A549 (cell line): ENCODE measurements around the gene NDUFS2. TPM values are rescaled to one million over a fixed set of nuclear protein-coding genes. Genes with fewer than 3 reads are reported as not detected.
"Not testable (repeated sequence)": the region's sequence is repeated elsewhere in the genome, so short reads cannot be mapped to it uniquely, and the experiment has no call there.

Experiments
- ATAC-seq, 2 experiments: fragments of 200-7000 bp in 1 of 2; fragments of >200 bp in 1 of 2; cut with Nextera tagmentation in 1 of 2; cut with Tn5 transposase in 1 of 2; 3 replicates each; pipeline versions ENCODE4 v1.8.0 to v1.9.1; 2018 to 2020; ENCODE audit warnings: mild to moderate bottlenecking in 1 of 2, moderate library complexity in 1 of 2
- CTCF ChIA-PET: fragments of 300-600 bp; sonication (Branson Sonifier 250); formaldehyde crosslinking; extraction: SDS; loops from one replicate; lab custom pipeline; 2021; ENCODE audit warnings: antibody characterized with exemption, inconsistent platforms; lab: Yijun Ruan, JAX
- POLR2A ChIA-PET: fragments of 350-600 bp; formaldehyde crosslinking; extraction: SDS; loops from one replicate; lab custom pipeline; 2021; ENCODE audit warnings: antibody characterized with exemption, inconsistent platforms; lab: Yijun Ruan, JAX
- DNase-seq, 2 experiments: peaks; one replicate each; pipeline versions ENCODE4 v3.0.0 to v3.0.0-alpha.2; 2011 to 2016; ENCODE audit warnings: low read depth in 1 of 2, low spot score in 1 of 2
- FAIRE-seq: peaks from 2 replicates; lab custom pipeline; 2011; peaks lifted over from hg19 to GRCh38; lab: Jason Lieb, UNC
- H3K27ac ChIP-seq, 2 experiments: fragments of >200 bp; sonication (Bioruptor Twin); formaldehyde crosslinking; 3 replicates each; pipeline ENCODE4 v1.5.1; 2016 to 2017
- H3K4me1 ChIP-seq: fragments of >200 bp; sonication (Bioruptor Twin); formaldehyde crosslinking; 3 replicates; pipeline ENCODE4 v1.6.1; 2016
- H3K4me2 ChIP-seq: fragments of >200 bp; sonication (Bioruptor Twin); formaldehyde crosslinking; 3 replicates; pipeline ENCODE4 v1.6.1; 2016
- H3K4me3 ChIP-seq: fragments of >200 bp; sonication (Bioruptor Twin); formaldehyde crosslinking; 3 replicates; pipeline ENCODE4 v1.5.1; 2016
- H3K9me3 ChIP-seq: fragments of >200 bp; sonication (Bioruptor Twin); formaldehyde crosslinking; 3 replicates; pipeline ENCODE4 v1.6.1; 2016
- BHLHE40 ChIP-seq: IDR thresholded peaks from 2 replicates; pipeline ENCODE4 v1.6.1; 2012; ENCODE audit warnings: low read depth, low read length, inconsistent platforms
- CBX8 ChIP-seq: fragments of 200-600 bp; sonication (generic); IDR thresholded peaks from 2 replicates; pipeline ENCODE4 v1.6.1; 2016
- CEBPB ChIP-seq, 2 experiments: fragments of >200 bp in 1 of 2; sonication (Bioruptor Twin) in 1 of 2; formaldehyde crosslinking in 1 of 2; IDR thresholded peaks; 2 replicates each; pipeline ENCODE4 v1.6.1; 2012 to 2016
- EHF ChIP-seq: fragments of 250-450 bp; sonication (Bioruptor Pico); IDR thresholded peaks from 2 replicates; pipeline ENCODE4 v1.5.0; 2020; ENCODE audit warnings: mild to moderate bottlenecking
- EHMT2 ChIP-seq: fragments of 200-600 bp; sonication (generic); IDR thresholded peaks from 2 replicates; pipeline ENCODE4 v1.6.1; 2016; ENCODE audit warnings: antibody characterized with exemption, low read depth, mild to moderate bottlenecking, moderate library complexity
- FOSB ChIP-seq: fragments of 250-450 bp; sonication (Bioruptor Pico); IDR thresholded peaks from 2 replicates; pipeline ENCODE4 v1.5.0; 2020; ENCODE audit warnings: mild to moderate bottlenecking, moderate library complexity
- FOSL2 ChIP-seq, 2 experiments: fragments of 450-650 bp in 1 of 2; fragments of >200 bp in 1 of 2; sonication (Bioruptor Twin) in 1 of 2; formaldehyde crosslinking; IDR thresholded peaks; 2 replicates each; pipeline versions ENCODE4 v1.5.0 to v1.6.1; 2016 to 2020; ENCODE audit warnings: mild to moderate bottlenecking in 1 of 2, moderate library complexity in 1 of 2
- HOXA7 ChIP-seq: fragments of 250-450 bp; sonication (Bioruptor Pico); IDR thresholded peaks from 2 replicates; pipeline ENCODE4 v1.5.0; 2020; ENCODE audit warnings: mild to moderate bottlenecking, moderate library complexity
- HOXB13 ChIP-seq: fragments of 250-450 bp; sonication (Bioruptor Pico); IDR thresholded peaks from 2 replicates; pipeline ENCODE4 v1.5.0; 2020; ENCODE audit warnings: low read depth, mild to moderate bottlenecking, moderate library complexity
- HOXB5 ChIP-seq: fragments of 250-450 bp; sonication (Bioruptor Pico); IDR thresholded peaks from 2 replicates; pipeline ENCODE4 v1.5.0; 2020; ENCODE audit warnings: mild to moderate bottlenecking, moderate library complexity
- KDM1A ChIP-seq: fragments of 200-600 bp; sonication (generic); IDR thresholded peaks from 2 replicates; pipeline ENCODE4 v1.6.1; 2016; ENCODE audit warnings: low read depth, mild to moderate bottlenecking
- KDM5A ChIP-seq: fragments of 200-600 bp; sonication (generic); IDR thresholded peaks from 2 replicates; pipeline ENCODE4 v1.6.1; 2016; ENCODE audit warnings: antibody characterized with exemption, mild to moderate bottlenecking
- POLR2A ChIP-seq: IDR thresholded peaks from 2 replicates; pipeline ENCODE4 v1.6.1; 2012; ENCODE audit warnings: mild to moderate bottlenecking, low read length
- RARB ChIP-seq: fragments of 250-450 bp; sonication (Bioruptor Pico); IDR thresholded peaks from 2 replicates; pipeline ENCODE4 v1.8.0; 2021; ENCODE audit warnings: mild to moderate bottlenecking, moderate library complexity
- RFX5 ChIP-seq: fragments of 450-650 bp; IDR thresholded peaks from 2 replicates; pipeline ENCODE4 v1.7.1; 2014; ENCODE audit warnings: antibody characterized with exemption, mild to moderate bottlenecking, moderate library complexity
- SREBF2 ChIP-seq: fragments of 450-650 bp; IDR thresholded peaks from 2 replicates; pipeline ENCODE4 v1.6.1; 2014; ENCODE audit warnings: mild to moderate bottlenecking, moderate library complexity
- TFCP2L1 ChIP-seq: fragments of 250-450 bp; sonication (Bioruptor Pico); IDR thresholded peaks from 2 replicates; pipeline ENCODE4 v1.5.0; 2021; ENCODE audit warnings: mild to moderate bottlenecking
- ZNF302 ChIP-seq: fragments of 250-450 bp; sonication (Bioruptor Pico); IDR thresholded peaks from 2 replicates; pipeline ENCODE4 v1.9.0; 2021; ENCODE audit warnings: inconsistent platforms, mild to moderate bottlenecking, moderate library complexity
- WGBS: methylation state at CpG from one replicate; pipeline ENCODE4 v1.1.6; 2017; ENCODE audit errors: missing lambda C conversion rate; 5-methylcytosine and 5-hydroxymethylcytosine counted together
- polyA plus RNA-seq, 4 experiments: library from polyadenylated mRNA; depleted of rRNA in 3 of 4; stranded (reverse); fragments of >200 nt; fragmentation: RNase III in 1 of 4; extraction: RNeasy Plus Mini Kit Qiagen cat#74134 plus additional on column Dnase treatment in 1 of 4; gene quantifications; 2 replicates in 3 of 4; 3 replicates in 1 of 4; pipeline ENCODE4 v1.2.3, GENCODE V29; 2011 to 2017
- TF ChIP-seq, protein P1 (sequence below): IDR thresholded peaks from 2 replicates; pipeline ENCODE4 v1.6.1; 2012; ENCODE audit warnings: low read depth, borderline replicate concordance

NDUFS2 gene
- polyA plus RNA-seq, 2 of the 4 experiments (the other 2 are of a cell fraction) = 142 to 144 TPM

- Histone ChIP-seq H3K4me3 (no peak overlapping the region), H3K4me2 (no peak overlapping the region), H3K9me3 (no peaks in the 10 kb centered on the region), H3K27ac (no peak overlapping the region), H3K4me1 (peaks cover 9% of the 10 kb centered on the region)
- CTCF ChIA-PET = interaction anchor here (1.6 to 20.1 kb wide), 6 partner anchors 15 to 161 kb away, joined by 3 to 319 read pairs (median 80); partner anchors contain the start of gene NDUFS2
- WGBS = 72% methylated on average over 6 of the region's 6 CpGs
- no peak for TF ChIP-seq EHMT2
- no peak for TF ChIP-seq FOSL2 (IDR thresholded peaks at IDR 0.05)
- no peak for TF ChIP-seq FOSL2 (CRISPR knock-in tag; IDR thresholded peaks at IDR 0.05)
- TF ChIP-seq RARB = no peak
- TF ChIP-seq HOXB5 = no peak
- TF ChIP-seq RFX5 = no peak
- no peak for TF ChIP-seq HOXA7
- TF ChIP-seq KDM5A = no peak
- no peak for TF ChIP-seq KDM1A
- TF ChIP-seq SREBF2 = no peak
- no peak for TF ChIP-seq BHLHE40
- no peak for TF ChIP-seq POLR2A
- TF ChIP-seq EHF (CRISPR knock-in tag) = no peak
- POLR2A ChIA-PET = no interaction called here
- DNase-seq = no peak
- no peak for FAIRE-seq
- no peak for ATAC-seq
Measured at GRCh38 chr1:161222175-161223019, 20.2 kb downstream of the NDUFS2 start.

GRCh38 chr1:161223805-161224694, 21.9 kb downstream of the NDUFS2 start:
- ChIA-PET POLR2A (no interaction called here), CTCF (interaction anchor here (1.0 to 20.1 kb wide), 7 partner anchors 9 to 160 kb away, joined by 3 to 319 read pairs (median 73); partner anchors contain the start of genes NDUFS2 and PCP4L1)
- H3K4me3 ChIP-seq = no peak overlapping the region
- no peak overlapping the region for H3K4me2 ChIP-seq
- no peak overlapping the region for H3K27ac ChIP-seq
- DNase-seq (no peak), ATAC-seq (no peak), FAIRE-seq (no peak)
- H3K4me1 ChIP-seq = peaks cover 13% of the 10 kb centered on the region
- H3K9me3 ChIP-seq = no peaks in the 10 kb centered on the region
- WGBS = 83% methylated on average over 7 of the region's 7 CpGs
- no peak for TF ChIP-seq KDM5A
- TF ChIP-seq, protein P1, sequence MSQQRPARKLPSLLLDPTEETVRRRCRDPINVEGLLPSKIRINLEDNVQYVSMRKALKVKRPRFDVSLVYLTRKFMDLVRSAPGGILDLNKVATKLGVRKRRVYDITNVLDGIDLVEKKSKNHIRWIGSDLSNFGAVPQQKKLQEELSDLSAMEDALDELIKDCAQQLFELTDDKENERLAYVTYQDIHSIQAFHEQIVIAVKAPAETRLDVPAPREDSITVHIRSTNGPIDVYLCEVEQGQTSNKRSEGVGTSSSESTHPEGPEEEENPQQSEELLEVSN = no peak
- no peak for TF ChIP-seq CEBPB (IDR thresholded peaks at IDR 0.05)
- TF ChIP-seq CBX8 = no peak
- no peak for TF ChIP-seq TFCP2L1
- no peak for TF ChIP-seq HOXA7
- no peak for TF ChIP-seq ZNF302 (CRISPR knock-in tag)
- TF ChIP-seq SREBF2 = no peak
- no peak for TF ChIP-seq FOSB (CRISPR knock-in tag)
- no peak for TF ChIP-seq HOXB13 (CRISPR knock-in tag)

DNA sequence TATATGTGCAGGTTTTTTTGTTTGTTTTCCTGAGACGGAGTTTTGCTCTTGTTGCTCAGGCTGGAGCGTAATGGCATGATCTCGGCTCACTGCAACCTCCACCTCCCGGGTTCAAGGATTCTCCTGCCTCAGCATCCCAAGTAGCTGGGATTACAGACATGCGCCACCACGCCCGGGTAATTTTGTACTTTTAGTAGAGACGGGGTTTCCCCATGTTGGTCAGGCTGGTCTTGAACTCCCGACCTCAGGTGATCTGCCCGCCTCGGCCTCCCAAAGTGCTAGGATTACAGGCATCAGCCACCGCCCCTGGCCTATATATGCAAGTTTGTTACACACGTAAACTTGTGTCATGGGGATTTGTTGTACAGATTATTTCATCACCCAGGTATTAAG, 22.5 kb downstream of the NDUFS2 start:
- FAIRE-seq, DNase-seq, H3K27ac ChIP-seq, POLR2A ChIA-PET, H3K4me3 ChIP-seq, H3K9me3 ChIP-seq, ATAC-seq, H3K4me2 ChIP-seq: not testable (repeated sequence)
- CTCF ChIA-PET = interaction anchor here (1.0 to 20.1 kb wide), 9 partner anchors 7 to 159 kb away, joined by 3 to 319 read pairs (median 66); partner anchors contain the start of genes FCER1G, NDUFS2 and PCP4L1
- H3K4me1 ChIP-seq = peaks cover 13% of the 10 kb centered on the region
- WGBS = 88% methylated on average over 13 of the region's 13 CpGs
